Measurements from ENCODE around the gene PSTPIP1. TPM values are rescaled to one million over a fixed set of nuclear protein-coding genes. Genes with fewer than 3 reads are reported as not detected.

Gene PSTPIP1
- total and polyA plus RNA-seq, 2 of the 8 experiments (the other 6 are each of a cell fraction or from before 2014, with no cell fraction given) = 1.6 to 1.8 TPM

- Histone ChIP-seq H3K4me2 (ENCODE audit: insufficient read depth in 1 of 2, low read depth in 2 of 2, low read length in 2 of 2) (no peak overlapping the region), H4K20me1 (replicated peaks in 1 of 2; ENCODE audit: control insufficient read depth in 1 of 2, insufficient read depth in 2 of 2, low read length in 2 of 2) (no peaks in the 10 kb centered on the region), H3K9ac (replicated peaks in 1 of 4; ENCODE audit: extremely low read depth in 1 of 4, low read depth in 3 of 4, low read length in 3 of 4) (no peak overlapping the region), H3K4me1 (replicated peaks in 1 of 4; ENCODE audit: control insufficient read depth in 3 of 4, insufficient read depth in 4 of 4, low read length in 3 of 4) (peaks cover 0 to 26% (median 17%) of the 10 kb centered on the region in 4 experiments; a peak in 6 of 7 replicates), H3K56ac (replicated peaks; ENCODE audit: insufficient read length, low read depth, low read length) (no peak overlapping the region), H3K4me3 (ENCODE audit: extremely low read depth in 1 of 4, insufficient read depth in 2 of 4, low read depth in 3 of 4, low read length in 4 of 4) (no peak overlapping the region), H2BK5ac (ENCODE audit: low read depth, low read length) (no peak overlapping the region), H3K9me3 (ENCODE audit: insufficient read depth in 2 of 2, low read depth in 1 of 2, low read length in 1 of 2) (no peaks in the 10 kb centered on the region), H4K5ac (ENCODE audit: insufficient read length, low read depth, low read length) (no peak overlapping the region), H3K14ac (ENCODE audit: insufficient read length) (no peak overlapping the region), H3K36me3 (ENCODE audit: control insufficient read depth in 2 of 4, insufficient read depth in 4 of 4, low read length in 3 of 4) (peaks cover 0 to 3% (median 0%) of the 10 kb centered on the region in 4 experiments; a peak in 3 of 8 replicates), H2AK5ac (ENCODE audit: low read depth, low read length) (no peak overlapping the region), H3K79me1 (ENCODE audit: low read depth, low read length) (no peaks in the 10 kb centered on the region), H3K4ac (replicated peaks; ENCODE audit: insufficient read length, low read depth, low read length) (no peak overlapping the region), H3K23ac (ENCODE audit: insufficient read length) (no peak overlapping the region), H3K27ac (ENCODE audit: low read depth, low read length) (no peak overlapping the region), H3K27me3 (replicated peaks in 1 of 4; ENCODE audit: control insufficient read depth in 3 of 4, extremely low read depth in 1 of 4, insufficient read depth in 3 of 4, low read length in 3 of 4) (peaks cover 0 to 7% (median 0%) of the 10 kb centered on the region in 4 experiments; a peak in 4 of 7 replicates), H2BK12ac (ENCODE audit: low read depth, low read length) (no peak overlapping the region), H2BK120ac (replicated peaks; ENCODE audit: low read depth, low read length) (no peak overlapping the region), H4K91ac (replicated peaks; ENCODE audit: insufficient read length, low read length) (no peak overlapping the region), H2AFZ (ENCODE audit: low read length) (no peak overlapping the region), H3K18ac (ENCODE audit: extremely low read depth, low read length) (no peak overlapping the region; the same call in 1 of the 2 replicates), H3K79me2 (ENCODE audit: control insufficient read depth in 1 of 2, insufficient read depth in 2 of 2, low read length in 2 of 2) (no peaks in the 10 kb centered on the region), H2BK20ac (ENCODE audit: low read length) (no peak overlapping the region), H3K23me2 (ENCODE audit: low read depth, low read length) (peaks cover 4% of the 10 kb centered on the region; the same call in 1 of the 2 replicates), H4K8ac (ENCODE audit: extremely low read depth, insufficient read depth, low read length) (no peak overlapping the region; the same call in 1 of the 2 replicates), H2BK15ac (ENCODE audit: low read length) (no peak overlapping the region; the same call in 1 of the 2 replicates)
- ChIA-PET CTCF (ENCODE audit: partially characterized antibody) (interaction anchor here (0.8 to 5.4 kb wide), 9 partner anchors 7 to 156 kb away, joined by 3 to 77 read pairs (median 3); no protein-coding TSS in a partner anchor), POLR2A (ENCODE audit: partially characterized antibody) (interaction anchor here (0.8 to 1.3 kb wide), 2 partner anchors 8 to 41 kb away, joined by 3 to 4 read pairs; no protein-coding TSS in a partner anchor)
- FAIRE-seq (no peak), DNase-seq (ENCODE audit: low read depth in 1 of 2, low spot score in 2 of 2) (peak in 1 of 2 experiments; percentile 46)
- WGBS, 2 experiments (ENCODE audit: extremely low coverage in 1 of 2, insufficient coverage in 1 of 2, insufficient read length in 1 of 2, insufficient replicate concordance in 2 of 2, low coverage in 1 of 2, low lambda C conversion rate in 2 of 2, missing lambda C conversion rate in 1 of 2) = 92% methylated on average over 22 of the region's 22 CpGs; no CpG with 5 or more reads in 1 of the 2 experiments
- TF ChIP-seq ZNF274 (IDR thresholded peaks at IDR 0.05; ENCODE audit: borderline replicate concordance, extremely low read depth, low read length) = no peak
- no peak for TF ChIP-seq TCF12 (IDR thresholded peaks at IDR 0.05; ENCODE audit: low read depth, low read length)
- no peak for TF ChIP-seq CREB1 (IDR thresholded peaks at IDR 0.05)
- TF ChIP-seq FOSL1 (IDR thresholded peaks at IDR 0.05; ENCODE audit: insufficient read depth, low read depth, low read length) = no peak
- TF ChIP-seq RAD21 (IDR thresholded peaks at IDR 0.05 in 1 of 2, conservative IDR thresholded peaks at IDR 0.05 in 1 of 2; ENCODE audit: low read depth in 2 of 2, low read length in 2 of 2) = no peak
- TF ChIP-seq RBBP5 (IDR thresholded peaks at IDR 0.05; ENCODE audit: borderline replicate concordance, low read depth, low read length) = no peak
These were observed 37.2 kb downstream of the PSTPIP1 start for GRCh38 chr15:77032052-77032646.
